ENCODE measurements around the gene SHLD1. TPM values are rescaled to one million over a fixed set of nuclear protein-coding genes. Genes with fewer than 3 reads are reported as not detected.

Gene SHLD1
- total RNA-seq, 1 donor from 2014 or later, result 13.9 TPM

DNA sequence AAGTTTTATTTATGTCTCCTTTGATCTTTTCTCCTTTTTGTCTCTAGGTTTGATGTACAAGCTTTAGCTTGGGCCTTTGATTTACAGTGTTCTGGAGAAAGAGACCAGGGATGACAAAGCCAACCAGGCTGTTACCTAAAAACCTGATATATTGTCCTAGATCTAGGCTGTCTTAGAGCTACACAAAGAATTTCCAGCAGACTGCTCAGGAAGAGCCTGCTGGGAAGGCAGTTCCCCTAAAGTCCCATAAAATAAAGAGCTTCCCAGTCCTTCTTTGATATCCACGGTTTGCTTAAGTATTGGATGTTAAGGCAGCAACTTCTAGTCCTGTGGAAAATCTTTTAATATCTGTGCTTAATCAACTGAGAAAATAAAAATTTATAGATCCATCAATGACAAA is 70.5 kb downstream of the SHLD1 start:
- no peak for DNase-seq (ENCODE audit: low spot score)

DNA sequence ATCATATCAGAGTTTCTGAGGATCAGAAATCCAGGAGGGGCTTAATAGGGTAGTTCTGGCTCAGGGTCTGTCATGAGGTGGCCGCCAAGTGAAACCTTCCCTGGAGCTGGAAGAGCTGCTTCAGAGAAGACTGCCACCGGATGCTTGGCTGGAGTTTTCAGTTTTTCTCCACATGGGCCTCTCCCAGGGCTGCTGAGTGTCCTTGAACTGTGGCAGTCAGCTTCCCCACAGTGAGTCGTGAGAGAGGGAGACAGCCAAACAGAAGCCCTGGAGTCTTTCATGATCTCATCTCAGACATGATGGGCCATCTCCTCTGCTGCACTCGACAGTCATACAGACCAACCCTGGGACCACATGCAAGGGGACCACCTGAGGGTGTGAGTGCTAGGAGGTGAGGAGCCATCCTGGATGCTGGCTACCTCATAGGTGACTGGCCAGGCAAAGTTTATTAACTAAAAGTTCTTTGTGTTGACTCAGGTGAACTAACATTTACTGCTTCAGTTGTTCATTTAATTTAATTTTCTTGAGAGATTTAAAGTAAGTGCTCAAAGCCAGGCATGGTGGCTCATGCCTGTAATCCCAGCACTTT is 71.5 kb downstream of the SHLD1 start:
- no peak for DNase-seq (ENCODE audit: low spot score)

DNA sequence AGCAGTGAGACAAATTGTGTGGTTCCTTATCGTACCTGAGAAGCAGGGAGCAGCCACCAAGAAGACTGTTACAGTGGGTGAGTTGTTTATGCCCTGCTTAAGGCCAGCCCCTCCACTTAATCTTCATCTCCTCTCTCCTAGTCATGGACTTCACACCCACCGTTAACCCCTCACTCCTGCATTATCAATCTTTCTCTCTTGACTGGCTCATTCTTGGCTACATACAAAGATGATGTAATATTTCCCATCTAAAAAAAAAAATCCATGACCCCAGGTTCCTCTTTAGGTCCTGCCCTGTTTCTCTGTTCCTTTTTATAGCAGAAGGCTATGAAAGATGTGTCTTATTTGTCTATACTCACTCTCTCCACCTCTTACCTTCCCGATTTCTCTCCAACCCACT is 72.4 kb downstream of the SHLD1 start:
- no peak for DNase-seq (ENCODE audit: low spot score)

DNA sequence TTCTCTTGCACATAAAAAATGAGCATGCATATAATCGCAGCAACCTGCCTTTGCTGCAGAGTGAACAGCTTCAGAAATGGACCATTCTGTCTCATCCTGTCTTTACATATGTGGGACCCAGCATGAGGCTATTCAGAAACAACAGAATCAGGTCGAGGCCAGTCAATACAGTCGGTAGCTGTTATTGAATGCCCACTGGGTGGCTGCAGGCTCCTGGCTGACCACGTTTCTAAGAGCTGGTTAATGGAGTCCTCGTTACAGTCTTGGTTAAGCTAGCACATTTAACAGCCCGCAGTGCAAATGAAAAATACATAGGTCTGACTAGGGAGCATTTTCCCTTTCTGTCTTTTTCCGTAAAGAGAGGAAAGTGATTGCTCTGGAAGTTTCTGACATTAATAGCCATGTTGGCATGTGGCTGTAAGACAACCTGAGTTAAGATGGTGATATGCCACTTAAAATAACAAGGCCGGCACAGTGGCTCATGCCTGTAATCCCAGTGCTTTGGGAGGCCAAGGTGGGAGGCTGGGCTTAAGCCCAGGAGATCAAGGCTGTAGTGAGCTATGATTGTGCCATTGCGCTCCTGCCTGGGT is 75.0 kb downstream of the SHLD1 start:
- no peak for DNase-seq (ENCODE audit: low spot score)

DNA sequence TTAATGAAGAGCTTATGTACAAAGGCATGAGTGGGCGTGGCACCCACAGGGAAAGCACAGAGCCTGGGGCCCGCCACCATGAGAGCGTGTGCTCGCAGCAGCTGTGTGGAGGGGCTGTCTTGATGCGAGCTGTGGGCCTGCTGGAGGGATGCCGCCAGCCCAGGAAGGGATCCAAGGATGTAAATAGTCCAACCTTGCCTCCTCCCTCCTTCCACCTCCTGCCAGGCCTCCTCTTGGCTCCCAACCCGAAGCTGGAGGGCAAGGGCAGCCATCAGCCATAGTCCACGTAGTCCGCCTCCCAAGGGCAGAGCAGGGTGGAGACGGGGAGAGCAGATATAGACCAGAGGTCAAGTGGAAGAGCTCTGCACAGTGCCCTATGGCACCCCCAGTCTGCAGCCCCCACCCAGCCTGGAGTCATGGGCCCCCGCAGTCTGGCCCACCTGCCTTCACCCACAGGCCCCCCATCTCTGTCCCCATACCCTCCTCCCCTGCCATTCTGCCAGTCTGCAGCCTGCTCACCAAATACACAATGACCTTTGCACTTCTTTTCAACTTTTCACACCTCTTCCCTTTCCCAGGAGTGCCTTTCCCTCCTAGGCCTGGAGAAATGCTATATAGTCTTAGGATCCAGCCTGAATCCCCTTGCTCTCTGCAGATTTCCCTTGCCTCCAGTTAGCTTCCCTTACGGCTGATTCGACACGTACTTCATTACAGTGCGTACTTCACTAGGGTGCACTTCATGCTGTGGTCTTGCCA is 77.1 kb downstream of the SHLD1 start:
- DNase-seq (ENCODE audit: low spot score), result no peak

DNA sequence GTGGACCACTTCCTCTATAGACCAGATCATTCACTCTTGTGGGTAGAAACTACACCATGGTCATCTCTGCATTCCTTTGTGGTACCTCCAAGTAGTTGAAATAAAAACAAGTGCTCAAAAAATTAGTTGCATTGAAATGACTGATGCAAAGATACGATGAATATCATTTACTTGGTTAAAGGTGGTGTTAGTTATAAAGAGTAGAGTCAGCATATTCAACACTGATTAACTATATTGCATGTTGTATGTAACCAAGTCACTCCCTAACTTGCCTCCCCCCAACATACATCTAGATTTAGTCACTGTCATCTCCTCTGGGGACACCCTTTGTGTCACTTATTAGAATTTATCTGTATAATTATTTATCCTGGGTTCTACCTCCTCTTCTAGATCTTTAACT is 77.7 kb downstream of the SHLD1 start:
- no peak for DNase-seq (ENCODE audit: low spot score)

DNA sequence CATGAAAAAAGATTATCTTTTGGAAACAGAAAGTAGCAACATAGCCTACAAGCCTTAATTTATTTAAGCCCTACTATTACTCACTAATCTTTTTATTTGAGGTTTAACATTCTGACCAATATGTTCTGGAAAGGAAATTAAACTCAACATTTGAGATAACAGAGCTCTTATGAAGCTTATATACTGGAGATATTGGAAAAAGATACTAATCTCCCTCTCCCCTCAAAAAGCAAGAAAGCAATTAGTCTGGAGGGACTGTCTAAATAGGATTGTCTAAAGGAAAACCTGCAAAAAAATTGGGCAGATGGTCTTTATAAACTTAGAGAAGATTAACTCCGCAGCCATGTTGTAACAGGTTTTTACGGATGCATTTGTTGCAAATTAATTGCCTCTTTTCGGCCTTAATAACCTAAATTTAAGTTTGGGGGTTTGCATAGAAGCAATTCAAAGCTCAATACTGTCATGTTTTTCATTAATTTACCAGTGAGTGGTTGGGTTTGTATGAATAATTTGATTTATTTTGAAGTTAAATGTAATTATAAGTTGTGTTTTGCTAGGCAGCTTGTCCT is 79.1 kb downstream of the SHLD1 start:
- no peak for DNase-seq (ENCODE audit: low spot score)

DNA sequence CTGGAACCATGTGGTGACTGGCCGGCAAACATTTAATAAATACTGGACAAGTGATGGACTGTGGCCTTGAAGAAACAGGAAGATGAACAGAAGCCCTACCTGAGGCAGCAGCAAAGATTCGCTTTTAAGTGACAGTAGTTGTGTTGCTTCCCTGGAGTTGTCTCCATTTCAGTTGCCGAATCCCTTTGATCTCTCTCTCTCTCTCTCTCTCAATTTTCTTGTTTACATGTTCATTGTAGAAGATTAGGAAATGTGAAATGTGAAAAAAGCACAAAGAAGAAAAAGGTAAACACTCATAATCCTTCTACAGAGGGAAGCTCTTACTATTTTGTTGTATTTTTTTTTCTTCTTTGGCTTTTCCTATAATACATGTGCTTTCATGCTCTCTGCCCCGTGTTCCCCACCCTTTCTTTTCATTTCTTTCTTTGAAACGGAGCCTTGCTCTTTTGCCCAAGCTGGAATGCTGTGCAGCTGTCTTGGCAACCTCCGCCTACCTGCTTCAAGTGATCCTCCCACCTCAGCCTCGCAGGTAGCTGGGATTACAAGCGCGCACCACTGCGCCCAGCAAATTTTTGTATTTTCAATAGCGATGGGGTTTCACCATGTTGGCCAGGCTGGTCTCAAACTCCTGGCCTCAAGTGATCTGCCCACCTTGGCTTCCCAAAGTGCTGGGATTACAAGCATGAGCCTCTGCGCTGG is 81.5 kb downstream of the SHLD1 start:
- no peak for DNase-seq (ENCODE audit: low spot score)

DNA sequence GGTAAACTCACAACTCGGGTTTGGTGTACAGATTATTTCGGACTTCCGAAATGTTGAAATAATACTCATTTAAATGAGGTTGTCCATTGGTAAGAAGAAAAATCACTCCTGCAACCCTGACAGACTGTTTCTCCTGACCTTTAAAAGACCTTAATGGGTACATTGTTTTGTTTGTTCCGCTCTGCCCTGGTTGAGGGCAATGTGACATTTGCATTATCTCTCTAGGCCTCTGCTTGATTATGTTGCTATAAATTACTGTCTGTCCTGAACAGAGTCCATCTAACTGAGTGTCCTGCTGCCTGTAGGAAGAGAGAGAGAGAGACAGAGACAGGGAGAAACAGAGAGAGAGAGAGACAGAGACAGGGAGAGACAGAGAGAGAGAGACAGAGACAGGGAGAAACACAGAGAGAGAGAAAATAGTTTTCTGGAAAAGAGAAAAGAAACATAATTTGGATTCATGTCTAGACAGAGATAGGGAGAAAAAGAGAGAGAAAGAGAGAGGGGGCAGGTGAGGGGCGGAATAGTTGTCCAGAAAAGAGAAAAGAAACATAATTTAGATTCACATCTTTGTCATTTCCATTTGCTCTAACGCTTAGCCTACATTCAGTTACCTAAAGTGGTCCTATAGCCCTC is 83.2 kb downstream of the SHLD1 start:
- no peak for DNase-seq (ENCODE audit: low spot score)

DNA sequence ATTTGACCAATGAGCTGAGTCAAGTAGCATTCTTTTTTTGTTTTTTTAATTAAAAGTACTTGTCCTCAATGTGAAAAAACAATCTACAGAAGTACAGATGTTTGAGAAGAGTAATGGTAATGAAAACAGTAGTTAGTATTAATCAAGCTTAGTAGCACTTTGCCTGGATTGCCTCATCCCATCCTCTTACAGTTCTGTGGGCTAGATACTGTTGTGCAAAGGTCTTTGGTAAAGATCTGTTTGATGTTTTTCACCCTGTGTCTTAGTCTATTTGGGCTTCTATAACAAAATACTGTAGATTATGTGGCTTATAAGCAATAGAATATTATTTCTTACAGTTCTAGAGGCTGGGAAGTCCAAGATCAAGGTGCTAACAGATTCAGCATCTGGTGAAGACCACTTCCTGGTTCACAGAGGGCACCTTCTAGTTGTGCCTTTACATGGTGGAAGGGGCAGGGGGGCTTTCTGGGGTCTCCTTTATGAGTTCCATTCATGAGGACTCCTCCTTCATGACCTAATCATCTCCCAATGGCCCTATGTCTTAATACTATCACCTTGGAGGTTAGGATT is 84.3 kb downstream of the SHLD1 start:
- no peak for DNase-seq (ENCODE audit: low spot score)

DNA sequence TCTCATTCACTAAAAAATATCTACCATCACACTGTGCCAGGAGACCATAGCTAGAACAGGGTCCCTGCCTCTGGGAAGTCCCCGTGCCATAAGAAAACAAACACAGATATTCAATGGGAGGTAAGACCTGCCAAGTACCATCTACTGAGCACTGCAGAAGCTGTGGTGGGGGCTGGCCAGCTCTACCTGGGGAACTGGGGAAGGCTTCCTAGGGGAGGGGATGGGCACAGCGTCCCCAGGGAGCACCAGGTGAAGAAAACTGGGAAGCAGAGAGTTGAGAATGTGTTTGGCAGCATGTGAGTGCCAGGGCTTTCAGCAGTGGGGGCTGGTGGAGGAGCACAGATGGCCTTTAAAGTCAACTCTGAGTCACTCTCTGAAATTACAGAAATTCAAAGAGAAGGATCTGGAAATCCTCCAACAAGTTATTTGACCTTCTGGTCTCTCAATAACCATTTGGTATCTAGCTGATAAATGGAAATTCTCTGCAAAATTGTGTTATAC is 85.2 kb downstream of the SHLD1 start:
- peak; percentile 51 for DNase-seq (ENCODE audit: low spot score)

DNA sequence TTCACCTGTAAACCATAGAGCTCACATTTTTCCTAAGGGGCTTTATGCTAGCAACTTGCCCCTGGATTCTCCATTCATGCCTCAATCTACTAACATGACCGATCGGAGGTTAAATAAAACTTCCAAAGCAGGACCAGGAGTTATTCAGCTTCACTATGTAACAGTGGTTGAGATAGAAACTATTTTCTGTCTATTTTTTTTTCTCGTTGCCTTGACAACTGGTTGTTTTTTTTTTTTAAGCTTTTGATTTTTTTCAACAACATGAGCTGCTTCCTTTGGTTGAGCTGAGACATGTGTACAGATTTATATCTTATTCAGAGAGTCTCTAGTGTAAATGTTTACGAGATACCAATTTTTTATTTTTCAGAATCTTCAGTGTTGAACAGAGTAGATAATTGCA is 85.7 kb downstream of the SHLD1 start:
- DNase-seq (ENCODE audit: low spot score), result no peak

DNA sequence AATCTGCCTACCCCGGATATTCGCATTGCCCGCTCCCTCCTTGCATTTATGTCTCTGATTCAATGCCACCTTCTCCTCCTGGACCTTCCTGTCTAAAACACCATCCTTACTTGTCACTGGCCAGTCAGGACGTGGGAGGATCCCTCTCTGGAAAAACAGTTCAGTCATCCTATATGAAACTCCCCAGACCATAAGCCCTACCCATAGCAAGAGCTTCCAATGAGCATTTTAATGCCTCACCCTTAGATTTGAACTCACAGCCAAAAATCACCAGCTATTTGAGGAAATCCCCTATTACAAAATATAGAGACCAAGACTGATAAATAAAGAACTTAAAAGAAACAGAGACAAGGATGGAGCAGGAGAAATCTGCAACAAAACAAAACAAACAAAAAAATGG is 86.4 kb downstream of the SHLD1 start:
- DNase-seq (ENCODE audit: low spot score), result no peak

DNA sequence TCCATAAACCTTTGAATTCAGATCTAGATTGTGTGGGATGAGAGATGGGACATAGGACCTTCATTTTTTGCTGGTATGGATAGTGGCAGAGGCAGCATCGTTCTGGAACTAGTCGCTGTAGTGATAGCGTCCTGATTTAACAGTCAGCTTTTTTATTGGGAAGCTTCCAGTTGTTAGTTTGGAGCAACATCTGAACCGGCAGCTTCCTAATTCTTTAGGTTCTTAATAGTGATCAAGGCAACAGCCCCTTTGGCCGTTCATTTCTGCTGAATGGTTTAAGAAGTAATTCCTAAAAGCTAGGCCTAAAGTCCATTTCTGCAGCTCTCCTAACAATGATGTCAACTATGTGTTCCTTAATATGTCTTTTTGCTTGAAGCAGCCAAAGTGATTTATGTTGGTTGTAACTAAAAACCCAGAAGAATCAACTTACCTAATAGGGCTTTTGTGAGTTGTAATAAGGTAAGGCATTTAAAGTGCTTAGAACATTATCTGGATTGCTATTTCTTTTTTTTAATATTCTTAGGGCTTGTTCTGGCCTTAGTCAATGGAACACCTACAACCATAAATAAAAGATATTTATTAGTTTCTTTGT is 90.3 kb downstream of the SHLD1 start:
- DNase-seq (ENCODE audit: low spot score), result no peak

DNA sequence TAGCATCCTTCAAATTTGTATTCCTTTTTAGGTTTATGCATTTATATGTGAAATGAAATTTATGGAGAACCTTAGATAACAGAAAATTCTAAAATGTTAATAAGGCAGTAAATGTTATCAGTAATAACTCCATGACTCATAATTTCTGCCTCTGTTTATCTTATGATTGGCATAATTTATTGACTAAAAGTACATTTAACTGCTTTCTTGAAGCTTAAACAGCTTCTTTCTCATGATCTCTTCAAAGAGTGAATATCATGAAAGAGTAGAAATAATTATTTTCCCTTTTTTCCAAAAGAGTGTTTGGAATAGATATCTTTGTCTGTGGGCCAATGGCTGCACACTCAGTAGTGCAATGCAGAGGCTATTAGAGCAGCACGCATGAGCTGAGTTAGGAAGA is 91.3 kb downstream of the SHLD1 start:
- DNase-seq (ENCODE audit: low spot score), result no peak

DNA sequence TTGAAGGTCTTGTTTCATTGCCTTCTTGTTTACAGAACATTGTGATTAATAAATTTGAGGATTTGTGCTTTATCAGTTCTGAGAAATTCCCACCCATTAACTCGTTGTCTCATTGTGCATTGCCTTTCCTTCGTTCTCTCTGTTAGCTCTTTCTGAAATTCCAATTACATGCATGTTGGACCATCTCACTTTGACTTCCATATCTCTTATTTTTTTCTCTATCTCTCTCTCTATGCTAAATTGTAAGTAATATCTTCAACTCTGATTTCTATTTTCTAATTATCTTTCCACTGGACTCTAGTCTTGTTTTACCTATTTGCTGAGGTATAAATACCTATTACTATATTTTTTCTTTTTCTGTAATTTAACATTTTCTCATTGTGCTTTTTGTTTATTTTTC is 92.3 kb downstream of the SHLD1 start:
- no peak for DNase-seq (ENCODE audit: low spot score)

DNA sequence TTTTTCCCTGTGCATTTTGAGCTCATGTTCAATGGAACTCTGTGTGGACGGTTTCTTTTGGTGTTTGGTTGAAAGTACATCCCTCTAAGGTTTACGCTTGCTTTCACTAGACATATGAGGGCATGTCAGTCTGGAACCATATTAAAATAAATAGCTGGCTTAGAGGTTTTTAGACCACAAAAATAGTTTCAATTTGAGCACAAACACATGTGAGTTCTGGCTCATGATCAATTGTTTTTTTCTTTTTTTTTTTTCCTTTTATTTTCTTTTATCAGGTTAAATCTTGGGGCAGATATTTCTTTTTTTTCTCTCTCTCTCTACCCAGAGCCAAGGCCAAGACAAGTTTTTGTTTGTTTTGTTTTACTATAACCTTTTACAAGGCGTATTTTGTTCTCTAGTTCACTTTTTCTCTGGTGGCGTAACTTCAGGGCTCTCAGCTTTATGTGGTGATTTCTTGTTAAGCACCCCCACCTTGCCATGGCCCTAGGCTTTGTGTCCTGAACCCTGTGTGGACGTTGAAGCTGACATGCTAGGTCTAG is 92.9 kb downstream of the SHLD1 start:
- no peak for DNase-seq (ENCODE audit: low spot score)

DNA sequence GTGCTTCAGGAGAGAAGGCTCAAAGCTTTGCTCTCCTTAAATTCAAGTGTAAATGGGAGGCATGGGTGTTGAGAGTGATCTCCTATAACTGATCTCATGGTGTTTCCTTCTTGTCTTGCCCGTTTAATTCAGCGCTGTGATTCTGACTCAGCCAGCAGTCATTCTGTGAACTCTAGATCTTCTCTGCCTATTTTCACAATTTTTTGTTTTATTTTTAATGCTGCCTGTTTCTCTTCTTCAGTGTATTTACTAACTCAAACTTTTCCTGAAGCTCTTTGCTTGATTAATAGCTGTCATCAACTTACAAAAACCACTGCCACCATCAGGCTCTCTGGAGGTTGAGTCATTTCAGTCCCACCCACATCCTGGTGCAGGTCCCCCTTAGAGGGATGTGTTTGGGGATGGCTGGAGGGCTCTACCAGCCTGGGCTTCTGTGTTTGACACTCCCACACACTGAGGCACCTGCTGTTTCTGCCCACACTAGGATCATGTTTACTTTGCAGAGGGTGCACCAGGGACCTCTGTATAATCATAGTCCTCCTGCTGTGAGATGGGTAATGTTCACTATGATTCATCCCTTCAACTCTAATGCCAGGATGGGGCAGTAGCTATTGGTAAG is 94.0 kb downstream of the SHLD1 start:
- no peak for DNase-seq (ENCODE audit: low spot score)

DNA sequence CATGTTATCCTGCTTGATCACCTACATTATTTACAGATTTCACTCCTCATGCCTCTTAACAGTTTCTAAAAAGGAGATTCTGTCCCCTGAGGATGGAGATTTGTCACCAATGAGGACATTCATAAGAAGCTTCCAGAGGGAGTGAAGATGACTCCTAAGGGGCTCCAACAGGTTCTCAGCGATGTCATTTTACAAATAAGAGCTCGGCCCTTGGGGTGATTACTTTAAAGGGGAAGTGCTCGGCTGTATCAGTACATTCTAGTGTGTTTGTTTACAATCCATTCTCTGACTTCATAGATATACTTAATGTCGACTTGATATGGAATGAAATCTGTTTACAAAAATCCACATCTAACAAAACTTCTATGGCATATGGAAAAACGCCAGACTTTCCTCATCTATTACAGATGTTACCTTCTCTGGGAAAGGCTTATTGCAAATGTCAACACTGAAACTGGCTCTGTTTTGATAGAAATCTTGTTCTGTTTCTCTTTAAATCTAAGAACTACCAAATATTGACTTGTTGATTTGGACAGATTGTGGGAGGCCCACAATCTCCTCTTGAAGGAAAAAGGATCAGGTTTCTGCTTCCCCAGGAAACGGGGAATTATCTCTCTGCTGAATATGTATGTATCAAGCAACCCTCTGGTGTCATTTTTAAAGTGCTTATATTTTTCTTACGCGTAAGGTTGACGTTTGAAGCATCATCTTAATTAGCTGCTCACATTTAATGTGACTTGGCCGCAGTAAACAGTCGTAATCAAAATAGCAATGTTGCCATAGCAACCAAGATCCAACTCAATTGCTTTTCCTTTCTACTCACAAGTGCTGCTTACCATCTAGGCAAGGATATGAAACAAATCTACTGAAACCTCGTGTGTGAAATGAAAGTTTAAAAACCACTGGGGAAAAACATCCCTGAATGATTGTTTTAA is 95.7 kb downstream of the SHLD1 start:
- DNase-seq (ENCODE audit: low spot score), result no peak
